GM12865 (cell line): ENCODE results near the gene HADH.

Source experiments
- DNase-seq: peaks from one replicate; pipeline ENCODE4 v3.0.0; 2010; ENCODE audit warnings: low read depth
- H3K4me3 ChIP-seq: 2 replicates; pipeline ENCODE4 v1.5.1; 2011; ENCODE audit warnings: mild to moderate bottlenecking, low read depth, low read length, control low read depth
- TF ChIP-seq, protein P1 (sequence below): IDR thresholded peaks from 2 replicates; pipeline ENCODE4 v1.5.1; 2011; ENCODE audit warnings: low read length, control low read depth, low read depth, inconsistent platforms; ENCODE audit not compliant: insufficient read depth; ENCODE audit errors: missing control alignments

HADH gene

DNA sequence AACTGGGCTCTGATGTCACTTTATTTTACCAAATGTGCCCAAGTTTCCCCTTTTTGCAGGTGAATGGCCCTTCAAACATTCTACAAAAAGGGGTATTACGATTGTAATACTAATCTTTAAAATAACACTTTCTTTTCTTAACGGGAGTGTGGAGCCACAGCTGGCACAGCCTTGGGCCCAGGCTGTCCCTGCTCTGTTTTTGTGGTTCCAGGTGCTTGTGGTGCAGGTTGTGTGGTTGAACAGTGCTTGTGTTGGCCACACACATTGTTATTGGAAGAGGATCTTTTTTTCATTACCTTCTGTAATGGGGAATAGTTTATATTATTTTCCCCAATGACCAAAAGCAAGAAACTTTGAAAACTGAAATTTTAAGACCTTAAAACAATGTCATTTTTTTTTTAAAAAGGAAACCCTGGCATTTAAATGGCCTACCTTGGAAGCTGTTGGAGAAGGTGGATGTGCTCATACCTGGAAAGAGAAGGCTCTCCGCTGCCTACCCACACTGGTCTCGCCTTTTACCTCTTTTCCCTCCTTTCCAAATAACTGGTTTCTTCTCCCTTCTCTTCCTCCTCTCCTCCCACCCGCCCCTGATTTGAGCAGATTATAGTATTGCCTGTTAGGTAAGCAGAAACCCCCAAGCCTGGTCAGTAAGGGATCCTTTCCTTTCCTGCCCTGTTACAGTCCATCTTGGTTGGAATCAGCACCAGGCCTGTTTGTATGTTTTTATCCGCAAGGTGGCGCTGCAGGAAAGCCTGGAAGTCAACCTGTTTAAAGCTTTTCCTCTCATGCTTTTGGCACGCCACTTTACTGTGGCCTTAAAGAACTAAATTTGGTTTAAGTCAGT, 28.6 kb downstream of the HADH start:
- no peak overlapping the region for H3K4me3 ChIP-seq
- DNase-seq = peak; percentile 85
- TF ChIP-seq, protein P1, sequence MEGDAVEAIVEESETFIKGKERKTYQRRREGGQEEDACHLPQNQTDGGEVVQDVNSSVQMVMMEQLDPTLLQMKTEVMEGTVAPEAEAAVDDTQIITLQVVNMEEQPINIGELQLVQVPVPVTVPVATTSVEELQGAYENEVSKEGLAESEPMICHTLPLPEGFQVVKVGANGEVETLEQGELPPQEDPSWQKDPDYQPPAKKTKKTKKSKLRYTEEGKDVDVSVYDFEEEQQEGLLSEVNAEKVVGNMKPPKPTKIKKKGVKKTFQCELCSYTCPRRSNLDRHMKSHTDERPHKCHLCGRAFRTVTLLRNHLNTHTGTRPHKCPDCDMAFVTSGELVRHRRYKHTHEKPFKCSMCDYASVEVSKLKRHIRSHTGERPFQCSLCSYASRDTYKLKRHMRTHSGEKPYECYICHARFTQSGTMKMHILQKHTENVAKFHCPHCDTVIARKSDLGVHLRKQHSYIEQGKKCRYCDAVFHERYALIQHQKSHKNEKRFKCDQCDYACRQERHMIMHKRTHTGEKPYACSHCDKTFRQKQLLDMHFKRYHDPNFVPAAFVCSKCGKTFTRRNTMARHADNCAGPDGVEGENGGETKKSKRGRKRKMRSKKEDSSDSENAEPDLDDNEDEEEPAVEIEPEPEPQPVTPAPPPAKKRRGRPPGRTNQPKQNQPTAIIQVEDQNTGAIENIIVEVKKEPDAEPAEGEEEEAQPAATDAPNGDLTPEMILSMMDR = peak; percentile 81

DNA sequence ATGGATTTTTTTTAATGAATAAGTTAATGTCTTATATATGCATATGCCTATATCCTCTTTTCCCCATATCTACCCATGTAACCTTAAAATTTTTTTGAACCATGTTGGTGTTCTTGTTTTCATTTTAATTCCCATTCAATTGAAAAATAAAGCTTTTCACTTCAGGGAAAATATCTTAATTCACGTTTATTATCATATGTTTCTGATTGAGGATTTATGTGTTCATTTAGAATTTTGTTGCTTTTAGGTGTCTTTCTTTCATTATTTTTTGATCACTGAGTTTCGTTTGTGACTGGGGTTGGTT, 29.1 kb downstream of the HADH start:
- no peak for DNase-seq
- TF ChIP-seq, protein P1 = no peak
- no peak overlapping the region for H3K4me3 ChIP-seq

DNA sequence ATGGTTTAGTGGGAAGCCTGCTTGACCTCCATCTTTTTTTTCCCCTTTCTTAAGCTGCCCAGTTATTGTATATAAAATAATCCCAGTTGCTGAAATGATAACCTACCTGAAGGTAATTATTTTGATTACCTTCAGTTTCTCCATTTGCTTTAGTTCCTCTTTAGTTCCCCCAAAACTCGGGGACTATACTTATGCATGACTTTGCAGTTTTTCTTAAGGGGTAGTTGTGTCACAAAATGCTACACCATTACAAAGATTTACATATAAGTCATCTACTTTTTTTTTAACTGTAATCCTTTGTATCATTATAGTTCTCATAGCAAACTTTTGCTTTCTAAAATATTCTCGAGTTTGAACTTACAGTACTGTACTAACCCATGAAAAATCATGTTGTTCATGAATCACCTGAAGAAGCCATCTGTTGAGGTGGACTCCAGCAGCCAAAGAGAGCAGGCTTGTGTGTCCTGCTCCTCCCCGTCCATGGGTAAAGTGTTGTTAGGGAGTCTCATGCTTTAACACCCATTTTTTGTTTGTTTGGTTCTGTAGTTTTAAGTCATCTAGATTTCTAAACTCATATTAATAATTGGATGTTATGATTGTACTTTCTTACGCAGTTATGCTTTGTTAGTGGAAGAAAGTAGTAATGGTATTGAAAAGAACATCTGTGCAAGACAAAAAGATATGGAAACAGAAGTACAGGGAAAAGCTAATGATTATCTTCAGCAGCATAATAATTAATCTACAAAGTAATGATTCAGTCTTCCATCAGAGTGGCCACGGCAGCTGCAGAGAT, 34.6 kb downstream of the HADH start:
- TF ChIP-seq, protein P1 = no peak
- no peak overlapping the region for H3K4me3 ChIP-seq

DNA sequence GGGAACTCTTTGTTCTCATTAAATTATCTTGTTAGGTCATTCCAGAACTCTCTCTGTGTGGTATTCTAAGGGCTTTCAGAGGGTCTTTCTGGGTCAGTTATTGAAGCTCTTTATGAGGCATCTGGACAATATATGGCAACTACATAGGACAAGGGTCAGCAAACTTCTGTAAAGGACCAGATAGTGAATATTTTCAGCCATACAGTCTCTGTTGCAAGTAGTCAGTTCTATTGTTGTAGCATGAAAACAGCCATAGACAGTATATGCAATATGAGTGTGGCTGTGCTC, 35.1 kb downstream of the HADH start:
- DNase-seq = no peak
- no peak overlapping the region for H3K4me3 ChIP-seq
- TF ChIP-seq, protein P1 = no peak

More for the DNA sequence above, 34.6 kb downstream of the HADH start:
- no peak for DNase-seq

DNA sequence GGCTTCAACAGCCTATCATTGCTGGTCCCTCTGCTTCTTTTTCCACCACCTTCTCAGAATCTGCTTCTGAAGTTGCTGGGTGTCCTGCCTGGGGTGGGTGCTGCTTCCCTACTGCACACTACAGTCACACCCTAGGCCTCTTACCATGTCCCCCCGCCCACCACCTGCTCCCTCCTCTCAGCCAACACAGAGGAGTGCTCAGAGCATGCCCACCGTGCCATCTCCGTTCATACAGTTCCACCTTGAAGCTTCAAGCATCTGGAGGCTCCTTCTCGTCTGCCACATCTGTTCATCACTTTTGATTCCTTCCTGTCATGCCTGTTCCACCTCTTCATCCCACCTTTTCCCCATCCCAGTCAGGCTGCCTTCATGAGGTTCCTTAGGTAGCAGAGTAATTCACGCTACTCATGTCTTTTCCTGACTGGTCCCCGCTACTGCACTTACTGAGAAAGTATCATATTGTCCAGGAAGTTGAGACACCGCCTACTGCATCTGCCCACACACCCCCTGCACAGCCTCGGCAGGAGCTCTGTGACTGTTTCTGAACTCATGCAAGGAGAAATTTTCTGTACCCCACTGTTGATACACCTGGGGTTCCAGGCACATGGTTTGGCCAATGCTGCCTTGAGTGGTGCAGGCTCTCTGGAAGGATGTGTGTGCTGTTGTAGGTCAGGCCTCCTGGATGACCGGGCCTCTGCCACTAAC, 39.5 kb downstream of the HADH start:
- no peak for DNase-seq
- TF ChIP-seq, protein P1 = no peak
- H3K4me3 ChIP-seq = no peak overlapping the region

DNA sequence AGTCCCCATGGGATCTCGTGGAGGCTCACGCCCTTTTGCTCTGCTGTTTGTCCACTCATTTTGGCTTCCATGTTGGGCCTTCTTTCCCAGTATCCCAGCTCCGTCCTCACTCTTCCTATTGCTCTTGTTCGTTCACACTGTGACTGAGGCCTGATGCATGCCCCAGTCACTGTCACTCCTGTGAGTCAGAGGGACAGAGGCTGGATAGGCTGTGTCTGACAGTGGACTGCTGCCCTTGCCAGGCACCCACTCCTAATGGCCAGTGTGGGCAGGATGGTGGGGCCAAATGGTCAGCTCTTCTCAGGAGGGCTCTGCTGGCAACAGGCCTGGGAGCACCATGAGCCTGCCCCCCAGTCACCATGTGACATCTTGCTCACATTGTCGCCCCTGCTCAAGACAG, 40.0 kb downstream of the HADH start:
- DNase-seq = no peak
- no peak overlapping the region for H3K4me3 ChIP-seq
- TF ChIP-seq, protein P1 = no peak
